WTC11 (cell line): ENCODE data around the gene LAMB4. TPM values are rescaled to one million over a fixed set of nuclear protein-coding genes. Genes with fewer than 3 reads are reported as not detected.

Experiments used
- ATAC-seq: fragments of 200-7000 bp; cut with Tn5 transposase; 2 replicates; pipeline ENCODE4 v1.10.0; 2021; ENCODE audit warnings: mild to moderate bottlenecking, moderate library complexity
- CTCF ChIA-PET: fragments of 300-600 bp; sonication (Branson Sonifier 250); formaldehyde crosslinking; loops from one replicate; lab custom pipeline; 2021; ENCODE audit warnings: antibody characterized with exemption; lab: Charles Lee
- POLR2A ChIA-PET: fragments of 350-600 bp; sonication (Branson Sonifier 250); formaldehyde crosslinking; loops from one replicate; lab custom pipeline; 2021; ENCODE audit warnings: antibody characterized with exemption; lab: Charles Lee
- DNase-seq: peaks from one replicate; pipeline ENCODE4 v3.0.0; 2021; ENCODE audit warnings: low spot score
- H3K27ac Mint-ChIP-seq: 2 replicates; pipeline ENCODE4 v1.8.0; 2021; ENCODE audit warnings: mixed read lengths
- H3K27me3 Mint-ChIP-seq: 2 replicates; pipeline ENCODE4 v1.8.0; 2021; ENCODE audit warnings: low read depth, mild to moderate bottlenecking, moderate library complexity, mixed read lengths
- H3K36me3 Mint-ChIP-seq: 2 replicates; pipeline ENCODE4 v1.8.0; 2021; ENCODE audit warnings: mixed read lengths
- H3K4me1 Mint-ChIP-seq: 2 replicates; pipeline ENCODE4 v1.8.0; 2022; ENCODE audit warnings: mixed read lengths
- H3K4me3 Mint-ChIP-seq: 2 replicates; pipeline ENCODE4 v1.8.0; 2021; ENCODE audit warnings: mild to moderate bottlenecking, moderate library complexity, mixed read lengths
- H3K9me3 Mint-ChIP-seq: 2 replicates; pipeline ENCODE4 v1.8.0; 2021; ENCODE audit warnings: mixed read lengths
- ATF6 ChIP-seq: sonication (generic); formaldehyde crosslinking; IDR thresholded peaks from 2 replicates; pipeline ENCODE4 v1.8.1; 2023; ENCODE audit warnings: mild to moderate bottlenecking, missing genetic modification reagents
- EMX1 ChIP-seq: fragments of 250-450 bp; sonication (Bioruptor Pico); IDR thresholded peaks from 2 replicates; pipeline ENCODE4 v1.8.0; 2021; ENCODE audit warnings: mild to moderate bottlenecking
- GRHL2 ChIP-seq: fragments of 250-450 bp; sonication (Bioruptor Pico); IDR thresholded peaks from 2 replicates; pipeline ENCODE4 v1.8.0; 2022; ENCODE audit warnings: mild to moderate bottlenecking, moderate library complexity; ENCODE audit not compliant: insufficient replicate concordance, severe bottlenecking
- IRF2 ChIP-seq: sonication (generic); formaldehyde crosslinking; IDR thresholded peaks from 2 replicates; pipeline ENCODE4 v1.8.0; 2022; ENCODE audit warnings: low read depth, missing genetic modification reagents, borderline replicate concordance
- JUN ChIP-seq: sonication (generic); formaldehyde crosslinking; IDR thresholded peaks from 2 replicates; pipeline ENCODE4 v1.8.0; 2023; ENCODE audit warnings: mild to moderate bottlenecking, missing genetic modification reagents
- KAT7 ChIP-seq: sonication (generic); formaldehyde crosslinking; IDR thresholded peaks from 2 replicates; pipeline ENCODE4 v1.8.1; 2023; ENCODE audit warnings: missing genetic modification reagents, mild to moderate bottlenecking, borderline replicate concordance
- MAX ChIP-seq: sonication (generic); formaldehyde crosslinking; IDR thresholded peaks from 2 replicates; pipeline ENCODE4 v1.8.0; 2022; ENCODE audit warnings: mild to moderate bottlenecking, missing genetic modification reagents
- MXD4 ChIP-seq: fragments of 250-450 bp; sonication (Bioruptor Pico); IDR thresholded peaks from 2 replicates; pipeline ENCODE4 v1.8.0; 2021; ENCODE audit warnings: mild to moderate bottlenecking, moderate library complexity, borderline replicate concordance
- MYBL2 ChIP-seq: sonication (generic); formaldehyde crosslinking; IDR thresholded peaks from 2 replicates; pipeline ENCODE4 v1.8.1; 2023; ENCODE audit warnings: mild to moderate bottlenecking, moderate library complexity, missing genetic modification reagents
- NR1H2 ChIP-seq: sonication (generic); formaldehyde crosslinking; IDR thresholded peaks from 2 replicates; pipeline ENCODE4 v1.9.0; 2021; ENCODE audit warnings: mild to moderate bottlenecking, moderate library complexity, missing genetic modification reagents
- NR3C1 ChIP-seq: sonication (generic); formaldehyde crosslinking; conservative IDR thresholded peaks from 2 replicates; pipeline ENCODE4 v1.8.1; 2023; ENCODE audit warnings: low read depth, mild to moderate bottlenecking, missing genetic modification reagents
- OVOL2 ChIP-seq: fragments of 250-450 bp; sonication (Bioruptor Pico); IDR thresholded peaks from 2 replicates; pipeline ENCODE4 v1.9.0; 2021; ENCODE audit warnings: mild to moderate bottlenecking, borderline replicate concordance
- PRDM15 ChIP-seq: sonication (generic); formaldehyde crosslinking; IDR thresholded peaks from 2 replicates; pipeline ENCODE4 v1.8.0; 2022; ENCODE audit warnings: missing genetic modification reagents
- RELA ChIP-seq: sonication (generic); formaldehyde crosslinking; IDR thresholded peaks from 2 replicates; pipeline ENCODE4 v1.8.1; 2022; ENCODE audit warnings: missing genetic modification reagents, mild to moderate bottlenecking, borderline replicate concordance
- SMAD4 ChIP-seq: sonication (generic); formaldehyde crosslinking; IDR thresholded peaks from 2 replicates; pipeline ENCODE4 v1.8.0; 2022; ENCODE audit warnings: mild to moderate bottlenecking, missing genetic modification reagents
- SP1 ChIP-seq: sonication (generic); formaldehyde crosslinking; conservative IDR thresholded peaks from 2 replicates; pipeline ENCODE4 v1.8.1; 2022; ENCODE audit warnings: missing genetic modification reagents
- STAT6 ChIP-seq: sonication (generic); formaldehyde crosslinking; conservative IDR thresholded peaks from 2 replicates; pipeline ENCODE4 v1.8.1; 2023; ENCODE audit warnings: mild to moderate bottlenecking, low read depth, missing genetic modification reagents, moderate library complexity
- ZBTB21 ChIP-seq: sonication (generic); formaldehyde crosslinking; IDR thresholded peaks from 2 replicates; pipeline ENCODE4 v1.8.1; 2023; ENCODE audit warnings: mild to moderate bottlenecking, missing genetic modification reagents, borderline replicate concordance
- ZNF121 ChIP-seq: sonication (generic); formaldehyde crosslinking; IDR thresholded peaks from 2 replicates; pipeline ENCODE4 v1.8.0; 2023; ENCODE audit warnings: missing genetic modification reagents
- ZNF416 ChIP-seq: fragments of 250-450 bp; sonication (Bioruptor Pico); IDR thresholded peaks from 2 replicates; pipeline ENCODE4 v1.9.0; 2021; ENCODE audit warnings: mild to moderate bottlenecking, inconsistent platforms
- ZNF671 ChIP-seq: fragments of 250-450 bp; sonication (Bioruptor Pico); IDR thresholded peaks from 2 replicates; pipeline ENCODE4 v1.8.0; 2021; ENCODE audit warnings: mild to moderate bottlenecking
- total RNA-seq: library from RNA; stranded (reverse); gene quantifications from 3 replicates; pipeline ENCODE4 v1.2.3, GENCODE V29; 2021
- TF ChIP-seq, protein P1 (sequence below): fragments of 250-450 bp; sonication (Bioruptor Pico); IDR thresholded peaks from 2 replicates; pipeline ENCODE4 v1.8.0; 2021; ENCODE audit warnings: mild to moderate bottlenecking
- TF ChIP-seq, protein P2 (sequence below): sonication (generic); formaldehyde crosslinking; IDR thresholded peaks from 2 replicates; pipeline ENCODE4 v1.8.1; 2022; ENCODE audit warnings: low read depth, missing genetic modification reagents, borderline replicate concordance

LAMB4 gene
- total RNA-seq, 1 experiment from 2014 or later, result not detected

- TF ChIP-seq ZBTB21 (CRISPR knock-in tag) (no peak), OVOL2 (no peak), STAT6 (CRISPR knock-in tag) (no peak), EMX1 (no peak), RELA (CRISPR knock-in tag) (no peak), PRDM15 (CRISPR knock-in tag) (no peak), ZNF671 (CRISPR knock-in tag) (no peak), MXD4 (CRISPR knock-in tag) (no peak), SMAD4 (no peak), JUN (CRISPR knock-in tag) (no peak)
These were observed 99.6 kb downstream of the LAMB4 start (continued) for GRCh38 chr7:108030516-108030915.

DNA sequence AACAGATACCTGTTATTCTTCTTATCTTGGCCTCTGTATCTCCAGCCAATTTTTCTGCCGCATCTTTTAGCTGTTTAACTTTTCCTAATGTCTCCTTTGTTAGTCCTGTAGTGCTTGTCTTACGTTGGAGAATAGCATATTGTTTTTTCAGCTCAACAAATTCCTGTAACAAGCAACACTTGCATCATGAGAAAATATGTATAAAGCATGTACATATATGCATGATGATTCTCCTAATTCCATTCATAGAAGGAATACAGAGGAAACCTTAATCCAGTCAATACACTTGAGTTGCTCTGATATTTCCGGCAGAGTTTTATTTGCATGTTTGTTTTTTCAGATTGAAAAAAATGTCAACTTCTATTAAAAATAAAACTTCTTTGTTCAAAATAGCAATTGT is 101.1 kb downstream of the LAMB4 start:
- Mint-ChIP-seq H3K27me3 (peaks cover 3% of the 10 kb centered on the region; the same call in 1 of the 2 replicates), H3K4me3 (no peak overlapping the region), H3K4me1 (peaks cover 11% of the 10 kb centered on the region), H3K36me3 (no peaks in the 10 kb centered on the region), H3K27ac (no peak overlapping the region), H3K9me3 (no peaks in the 10 kb centered on the region)
- DNase-seq (no peak), ATAC-seq (no peak)
- POLR2A ChIA-PET, result no interaction called here
- CTCF ChIA-PET, result no interaction called here
- no peak for TF ChIP-seq SP1 (CRISPR knock-in tag)
- TF ChIP-seq MYBL2 (CRISPR knock-in tag), result no peak
- no peak for TF ChIP-seq ATF6 (CRISPR knock-in tag)
- TF ChIP-seq NR1H2, result no peak
- TF ChIP-seq ZNF416 (CRISPR knock-in tag), result no peak
- TF ChIP-seq KAT7 (CRISPR knock-in tag), result no peak
- no peak for TF ChIP-seq JUN (CRISPR knock-in tag)
- TF ChIP-seq NR3C1 (CRISPR knock-in tag), result no peak
- no peak for TF ChIP-seq MAX
- no peak for TF ChIP-seq IRF2 (CRISPR knock-in tag)
- no peak for TF ChIP-seq PRDM15 (CRISPR knock-in tag)
- TF ChIP-seq GRHL2 (CRISPR knock-in tag), result no peak
- no peak for TF ChIP-seq ZNF121 (CRISPR knock-in tag)
- TF ChIP-seq, protein P1, sequence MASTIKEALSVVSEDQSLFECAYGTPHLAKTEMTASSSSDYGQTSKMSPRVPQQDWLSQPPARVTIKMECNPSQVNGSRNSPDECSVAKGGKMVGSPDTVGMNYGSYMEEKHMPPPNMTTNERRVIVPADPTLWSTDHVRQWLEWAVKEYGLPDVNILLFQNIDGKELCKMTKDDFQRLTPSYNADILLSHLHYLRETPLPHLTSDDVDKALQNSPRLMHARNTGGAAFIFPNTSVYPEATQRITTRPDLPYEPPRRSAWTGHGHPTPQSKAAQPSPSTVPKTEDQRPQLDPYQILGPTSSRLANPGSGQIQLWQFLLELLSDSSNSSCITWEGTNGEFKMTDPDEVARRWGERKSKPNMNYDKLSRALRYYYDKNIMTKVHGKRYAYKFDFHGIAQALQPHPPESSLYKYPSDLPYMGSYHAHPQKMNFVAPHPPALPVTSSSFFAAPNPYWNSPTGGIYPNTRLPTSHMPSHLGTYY (CRISPR knock-in tag), result no peak
- TF ChIP-seq, protein P2, sequence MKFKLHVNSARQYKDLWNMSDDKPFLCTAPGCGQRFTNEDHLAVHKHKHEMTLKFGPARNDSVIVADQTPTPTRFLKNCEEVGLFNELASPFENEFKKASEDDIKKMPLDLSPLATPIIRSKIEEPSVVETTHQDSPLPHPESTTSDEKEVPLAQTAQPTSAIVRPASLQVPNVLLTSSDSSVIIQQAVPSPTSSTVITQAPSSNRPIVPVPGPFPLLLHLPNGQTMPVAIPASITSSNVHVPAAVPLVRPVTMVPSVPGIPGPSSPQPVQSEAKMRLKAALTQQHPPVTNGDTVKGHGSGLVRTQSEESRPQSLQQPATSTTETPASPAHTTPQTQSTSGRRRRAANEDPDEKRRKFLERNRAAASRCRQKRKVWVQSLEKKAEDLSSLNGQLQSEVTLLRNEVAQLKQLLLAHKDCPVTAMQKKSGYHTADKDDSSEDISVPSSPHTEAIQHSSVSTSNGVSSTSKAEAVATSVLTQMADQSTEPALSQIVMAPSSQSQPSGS (CRISPR knock-in tag), result no peak
